GM19455 (cell line): ENCODE data around the gene PSMB11.

Experiments
- ATAC-seq: cut with Tn5 transposase; IDR thresholded peaks from one replicate; pipeline ENCODE4 v1.9.1; 2021; ENCODE audit not compliant: unreplicated experiment

The PSMB11 gene

GRCh38 chr14:23056956-23057756 lies 15.1 kb downstream of the PSMB11 start, which contains the start of gene CDH24:
TSS of gene CDH24 (minus strand) at chr14:23057520. CDS start at chr14:23055733, 1,787 bp downstream.
- ATAC-seq = peak; percentile 58

- peak; percentile 53 for ATAC-seq
These were observed 16.0 kb downstream of the PSMB11 start for GRCh38 chr14:23057757-23058653.

GRCh38 chr14:23058654-23059504 lies 16.9 kb downstream of the PSMB11 start:
- ATAC-seq = no peak

- no peak for ATAC-seq
These were observed 18.7 kb downstream of the PSMB11 start for GRCh38 chr14:23060536-23061260.

- no peak for ATAC-seq
These were observed 20.0 kb downstream of the PSMB11 start for GRCh38 chr14:23062002-23062401.

GRCh38 chr14:23063601-23064000 lies 21.6 kb downstream of the PSMB11 start:
- ATAC-seq = no peak

GRCh38 chr14:23066368-23066767 lies 24.4 kb downstream of the PSMB11 start:
- no peak for ATAC-seq

GRCh38 chr14:23066855-23067744 lies 25.1 kb downstream of the PSMB11 start:
- no peak for ATAC-seq

- no peak for ATAC-seq
These were observed 26.1 kb downstream of the PSMB11 start for GRCh38 chr14:23067847-23068788.

- peak; percentile 62 for ATAC-seq
These were observed 26.9 kb downstream of the PSMB11 start for GRCh38 chr14:23068789-23069412.

- ATAC-seq = no peak
These were observed 27.4 kb downstream of the PSMB11 start for GRCh38 chr14:23069413-23069806.

- no peak for ATAC-seq
These were observed 28.5 kb downstream of the PSMB11 start for GRCh38 chr14:23070262-23071129.

- ATAC-seq = peak; percentile 86
These were observed 29.4 kb downstream of the PSMB11 start for GRCh38 chr14:23071244-23071920.

GRCh38 chr14:23071921-23072539 lies 30.0 kb downstream of the PSMB11 start:
- no peak for ATAC-seq

GRCh38 chr14:23074906-23075305 lies 32.9 kb downstream of the PSMB11 start:
- ATAC-seq = no peak
